Measurements from ENCODE around the gene LOXL1. TPM values are rescaled to one million over a fixed set of nuclear protein-coding genes. Genes with fewer than 3 reads are reported as not detected.

Gene LOXL1
- polyA plus RNA-seq, 3 donors = 0.07 TPM; not detected in 2

DNA sequence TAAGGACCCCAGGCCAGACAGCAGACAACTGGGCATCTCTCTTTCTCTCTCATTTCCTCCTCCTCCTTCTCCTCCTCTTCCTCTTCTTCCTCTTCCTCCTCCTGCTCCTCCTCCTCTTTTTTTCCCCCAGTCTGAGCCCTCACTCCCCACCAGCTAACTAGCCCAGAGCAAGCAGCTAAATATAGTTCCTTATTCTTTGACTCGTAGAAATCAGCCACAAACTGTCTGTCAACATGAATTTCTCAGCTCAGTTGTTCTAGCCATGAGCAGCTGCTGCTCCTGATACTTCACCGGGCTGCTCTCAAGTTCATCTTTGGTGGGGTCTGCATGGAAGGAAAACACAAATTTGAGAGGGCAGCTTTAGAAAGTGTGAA is 19.2 kb upstream of the LOXL1 start:
- peak overlapping the region in 1 of 2 donors; percentile 10 for H3K27ac ChIP-seq (ENCODE audit: low read depth in 1 of 2, low read length in 2 of 2)
- Mint-ChIP-seq H3K4me3 (peak overlapping the region in 1 of 2 donors; percentile 71), H3K9me3 (no peaks in the 10 kb centered on the region), H3K4me1 (peaks cover 22% of the 10 kb centered on the region), H3K27me3 (ENCODE audit: low read depth in 3 of 3) (peaks cover 5 to 9% (median 7%) of the 10 kb centered on the region in 3 donors), H3K27ac (peak overlapping the region in 5 of 7 donors; percentile 49 to 74 (median 52)), H3K36me3 (no peaks in the 10 kb centered on the region)
- intact Hi-C loops (cut with micrococcal nuclease) = no loop called here
- WGBS (ENCODE audit: insufficient coverage) = 0% methylated on average over 2 of the region's 2 CpGs
- peak overlapping the region; percentile 32 for H2AFZ ChIP-seq (ENCODE audit: insufficient read depth, low read depth, low read length, poor library complexity, severe bottlenecking)
- H3K9ac ChIP-seq (ENCODE audit: insufficient read depth, low read length, poor library complexity, severe bottlenecking) = no peak overlapping the region
- no peak for TF ChIP-seq CTCF (IDR thresholded peaks at IDR 0.05)
- H3K79me2 ChIP-seq (ENCODE audit: insufficient read depth, low read length) = no peaks in the 10 kb centered on the region
- DNase-seq = peak in 1 of 3 donors; percentile 11
- no peak overlapping the region for H3K4me2 ChIP-seq (replicated peaks; ENCODE audit: extremely low read depth, low read length, poor library complexity, severe bottlenecking)
- H3K9me3 ChIP-seq (replicated peaks in 1 of 2; ENCODE audit: control insufficient read depth in 1 of 2, insufficient read depth in 1 of 2, low read length in 2 of 2) = no peaks in the 10 kb centered on the region
- H4K20me1 ChIP-seq (ENCODE audit: insufficient read depth, low read length) = no peaks in the 10 kb centered on the region
- no peaks in the 10 kb centered on the region for H3K36me3 ChIP-seq (replicated peaks in 1 of 2; ENCODE audit: control insufficient read depth in 1 of 2, insufficient read depth in 2 of 2, low read length in 2 of 2)
- H3K4me1 ChIP-seq (ENCODE audit: control insufficient read depth in 1 of 2, insufficient read depth in 2 of 2, low read length in 2 of 2) = peaks cover 0 to 11% of the 10 kb centered on the region in 2 donors
- no peaks in the 10 kb centered on the region for H3K27me3 ChIP-seq (ENCODE audit: control insufficient read depth in 2 of 2, insufficient read depth in 2 of 2, low read length in 2 of 2)
- H3K4me3 ChIP-seq (replicated peaks in 1 of 3; ENCODE audit: low read depth in 2 of 3, low read length in 3 of 3) = no peak overlapping the region

DNA sequence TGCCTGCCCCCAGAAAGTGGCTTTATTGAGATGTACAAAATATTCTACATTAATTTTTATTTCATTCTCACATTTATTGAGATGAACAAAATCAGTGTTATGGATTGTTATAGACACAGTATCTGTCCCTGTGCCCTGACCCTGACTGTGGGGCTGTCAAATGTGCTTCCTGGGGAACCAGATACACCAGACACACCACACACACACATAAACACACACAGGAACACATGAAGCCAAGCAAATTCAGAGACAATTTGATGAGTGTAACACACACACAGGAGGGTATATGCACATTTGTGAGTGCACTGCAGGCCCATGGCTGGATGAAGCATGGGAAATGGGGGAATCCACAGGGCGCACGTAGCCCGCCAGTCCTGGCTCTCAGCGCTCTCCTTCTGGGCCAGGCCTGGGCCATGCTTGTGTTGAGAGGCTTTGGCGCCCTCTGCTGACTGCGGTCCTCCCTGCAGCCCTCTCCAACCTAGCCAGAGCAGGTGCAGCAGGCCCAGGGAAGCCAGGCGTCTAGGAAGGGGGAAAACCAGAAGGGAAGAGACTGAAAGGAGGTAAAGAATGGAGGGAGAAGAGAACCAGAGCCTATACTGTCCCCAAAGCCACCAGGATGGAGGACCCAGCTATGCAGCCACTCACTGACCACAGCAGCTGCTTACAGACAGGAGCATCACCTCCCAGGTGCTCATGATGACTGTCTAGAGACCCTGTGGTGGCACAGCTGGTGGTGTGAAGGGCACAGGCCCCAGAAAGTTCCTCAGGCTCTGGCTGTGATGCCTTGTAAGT is 18.0 kb upstream of the LOXL1 start:
- no peaks in the 10 kb centered on the region for H3K36me3 ChIP-seq (replicated peaks in 1 of 2; ENCODE audit: control insufficient read depth in 1 of 2, insufficient read depth in 2 of 2, low read length in 2 of 2)
- H3K27me3 ChIP-seq (ENCODE audit: control insufficient read depth in 2 of 2, insufficient read depth in 2 of 2, low read length in 2 of 2) = no peaks in the 10 kb centered on the region
- WGBS (ENCODE audit: insufficient coverage) = 31% methylated on average over 4 of the region's 7 CpGs
- H3K27me3 Mint-ChIP-seq (ENCODE audit: low read depth in 3 of 3) = peaks cover 4 to 11% (median 5%) of the 10 kb centered on the region in 3 donors
- no peaks in the 10 kb centered on the region for H4K20me1 ChIP-seq (ENCODE audit: insufficient read depth, low read length)
- TF ChIP-seq CTCF (IDR thresholded peaks at IDR 0.05) = peak; percentile 94
- H3K4me1 ChIP-seq (ENCODE audit: control insufficient read depth in 1 of 2, insufficient read depth in 2 of 2, low read length in 2 of 2) = peaks cover 0 to 11% of the 10 kb centered on the region in 2 donors
- peak overlapping the region in 1 of 7 donors; percentile 8 for H3K27ac Mint-ChIP-seq
- peaks cover 22% of the 10 kb centered on the region for H3K4me1 Mint-ChIP-seq
- H3K4me3 ChIP-seq (replicated peaks in 1 of 3; ENCODE audit: low read depth in 2 of 3, low read length in 3 of 3) = no peak overlapping the region
- no peaks in the 10 kb centered on the region for H3K36me3 Mint-ChIP-seq
- no peak overlapping the region for H3K4me2 ChIP-seq (replicated peaks; ENCODE audit: extremely low read depth, low read length, poor library complexity, severe bottlenecking)
- no peaks in the 10 kb centered on the region for H3K9me3 ChIP-seq (replicated peaks in 1 of 2; ENCODE audit: control insufficient read depth in 1 of 2, insufficient read depth in 1 of 2, low read length in 2 of 2)
- no peaks in the 10 kb centered on the region for H3K79me2 ChIP-seq (ENCODE audit: insufficient read depth, low read length)
- intact Hi-C loops (cut with micrococcal nuclease) = loop anchor here in 1 of 2 donors (2.0 kb wide), 1 partner anchor 35 kb away; the partner anchor contains the start of gene TBC1D21
- H3K9ac ChIP-seq (ENCODE audit: insufficient read depth, low read length, poor library complexity, severe bottlenecking) = no peak overlapping the region
- H3K27ac ChIP-seq (ENCODE audit: low read depth in 1 of 2, low read length in 2 of 2) = no peak overlapping the region
- H2AFZ ChIP-seq (ENCODE audit: insufficient read depth, low read depth, low read length, poor library complexity, severe bottlenecking) = peak overlapping the region; percentile 29
- no peak overlapping the region for H3K4me3 Mint-ChIP-seq
- DNase-seq = peak; percentile 53 to 71 (median 69)
- no peaks in the 10 kb centered on the region for H3K9me3 Mint-ChIP-seq

All from CD14-positive monocyte (primary cell).